Amniotic epithelial cell (primary cell): ENCODE data around the gene ITGB5.

Experiments used
- DNase-seq: peaks from one replicate; pipeline ENCODE4 v3.0.0-alpha.2; 2010; ENCODE audit warnings: low read depth

The ITGB5 gene, protein sequence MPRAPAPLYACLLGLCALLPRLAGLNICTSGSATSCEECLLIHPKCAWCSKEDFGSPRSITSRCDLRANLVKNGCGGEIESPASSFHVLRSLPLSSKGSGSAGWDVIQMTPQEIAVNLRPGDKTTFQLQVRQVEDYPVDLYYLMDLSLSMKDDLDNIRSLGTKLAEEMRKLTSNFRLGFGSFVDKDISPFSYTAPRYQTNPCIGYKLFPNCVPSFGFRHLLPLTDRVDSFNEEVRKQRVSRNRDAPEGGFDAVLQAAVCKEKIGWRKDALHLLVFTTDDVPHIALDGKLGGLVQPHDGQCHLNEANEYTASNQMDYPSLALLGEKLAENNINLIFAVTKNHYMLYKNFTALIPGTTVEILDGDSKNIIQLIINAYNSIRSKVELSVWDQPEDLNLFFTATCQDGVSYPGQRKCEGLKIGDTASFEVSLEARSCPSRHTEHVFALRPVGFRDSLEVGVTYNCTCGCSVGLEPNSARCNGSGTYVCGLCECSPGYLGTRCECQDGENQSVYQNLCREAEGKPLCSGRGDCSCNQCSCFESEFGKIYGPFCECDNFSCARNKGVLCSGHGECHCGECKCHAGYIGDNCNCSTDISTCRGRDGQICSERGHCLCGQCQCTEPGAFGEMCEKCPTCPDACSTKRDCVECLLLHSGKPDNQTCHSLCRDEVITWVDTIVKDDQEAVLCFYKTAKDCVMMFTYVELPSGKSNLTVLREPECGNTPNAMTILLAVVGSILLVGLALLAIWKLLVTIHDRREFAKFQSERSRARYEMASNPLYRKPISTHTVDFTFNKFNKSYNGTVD

GRCh38 chr3:124887177-124887931, at the start of gene ITGB5:
TSS of gene ITGB5 (minus strand) at chr3:124887365. CDS start at chr3:124887000, 365 bp downstream.
- DNase-seq: peak; percentile 80

GRCh38 chr3:124935794-124936542, 48.8 kb upstream of the ITGB5 start:
- DNase-seq: no peak

- no peak for DNase-seq
These were observed 48.1 kb upstream of the ITGB5 start for GRCh38 chr3:124935264-124935663.

GRCh38 chr3:124934577-124934976, 47.4 kb upstream of the ITGB5 start, which contains the start of gene MUC13:
TSS of gene MUC13 (minus strand) at chr3:124934751. CDS start at chr3:124934712, 39 bp downstream.
- no peak for DNase-seq

- DNase-seq: peak; percentile 64
These were observed 41.4 kb upstream of the ITGB5 start for GRCh38 chr3:124928333-124929202.

DNA sequence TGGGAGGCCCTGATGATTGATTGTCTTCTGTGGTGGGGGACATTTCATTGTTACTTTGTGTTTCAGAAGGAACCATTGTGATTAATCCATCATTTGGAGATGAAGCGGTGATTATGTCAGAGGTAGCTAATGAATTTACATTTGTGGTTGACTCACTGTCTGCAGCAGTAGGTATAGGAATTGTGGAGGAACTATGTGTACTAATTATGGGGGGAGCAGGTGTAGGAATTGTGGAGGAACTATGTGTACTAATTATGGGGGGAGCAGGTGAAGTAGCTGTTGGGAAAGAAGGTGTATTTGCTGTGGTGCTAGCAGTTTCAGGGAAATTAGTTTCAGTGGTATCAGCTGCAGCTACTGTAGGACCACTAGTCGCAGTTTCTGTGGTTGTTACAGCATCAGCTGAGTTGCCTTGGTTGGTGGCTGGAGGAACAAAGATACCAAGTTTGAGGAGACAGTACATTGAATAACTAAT, 40.4 kb upstream of the ITGB5 start:
- DNase-seq: no peak

DNA sequence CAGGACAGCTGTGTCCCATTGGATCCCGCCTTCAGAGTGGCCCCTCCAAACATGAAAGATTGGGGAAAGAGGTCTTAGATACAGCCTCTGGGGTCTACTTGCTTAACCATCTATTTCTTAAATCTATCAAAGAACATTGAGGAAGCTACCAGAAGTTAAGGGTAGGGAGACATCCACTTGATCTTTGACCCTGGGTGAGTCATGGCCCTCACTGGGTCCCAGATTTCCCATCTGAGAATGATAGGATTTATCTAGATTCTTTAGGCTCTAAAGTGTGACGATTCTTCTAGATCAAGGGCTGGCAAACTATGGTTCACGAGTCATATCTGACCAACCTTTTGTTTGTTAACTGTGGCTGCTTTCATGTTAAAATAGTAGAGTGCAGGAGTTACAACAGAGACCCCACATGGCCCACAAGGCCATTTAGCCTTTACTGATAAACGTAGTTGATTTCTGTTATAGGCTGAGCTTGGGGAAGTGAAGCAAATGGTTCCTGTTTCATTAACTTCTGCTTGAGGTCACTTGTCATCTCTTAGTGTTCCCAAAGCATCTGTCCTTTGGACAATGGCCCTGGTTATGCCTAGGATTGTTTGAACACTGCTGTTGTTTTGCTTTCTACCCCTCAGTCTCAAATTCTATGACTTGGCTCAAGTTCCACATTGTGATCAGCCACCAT, 39.4 kb upstream of the ITGB5 start:
- peak; percentile 19 for DNase-seq

DNA sequence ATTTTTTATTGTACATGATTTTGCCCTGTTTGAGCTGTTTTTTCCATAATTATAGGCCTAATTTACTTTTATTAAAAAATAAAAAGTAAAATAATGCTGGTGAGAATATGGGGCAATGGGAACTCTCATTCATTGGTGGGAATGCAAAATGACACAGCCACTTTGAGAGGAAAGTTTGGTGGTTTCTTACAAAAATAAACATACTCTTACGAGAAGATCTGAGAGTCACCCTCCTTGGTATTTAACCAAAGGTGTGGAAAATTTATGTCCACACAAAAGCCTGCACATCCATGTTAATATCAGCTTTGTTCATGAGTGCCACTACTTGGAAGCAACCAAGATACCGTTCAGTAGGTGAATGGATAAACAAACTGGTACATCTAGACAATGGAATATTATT, 37.6 kb upstream of the ITGB5 start:
- DNase-seq: no peak

DNA sequence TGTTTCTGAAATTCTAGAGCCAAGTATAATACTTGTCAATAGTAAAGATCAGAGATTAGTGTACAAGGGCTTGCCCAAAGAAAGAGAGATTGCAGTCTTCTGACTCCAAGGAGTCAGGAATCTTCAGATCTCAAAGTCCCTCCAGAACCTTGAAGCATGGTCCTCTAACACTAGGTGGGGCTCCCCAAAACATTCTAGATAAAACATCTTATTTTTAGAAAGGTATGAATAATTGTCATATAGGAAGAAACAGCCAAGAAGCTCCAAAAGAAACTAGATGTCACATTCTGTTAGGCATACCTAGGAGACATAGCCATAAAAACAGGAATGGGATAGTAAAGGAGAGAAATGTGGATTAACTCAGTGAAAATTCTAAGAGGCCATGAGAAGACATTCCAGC, 36.7 kb upstream of the ITGB5 start:
- no peak for DNase-seq

DNA sequence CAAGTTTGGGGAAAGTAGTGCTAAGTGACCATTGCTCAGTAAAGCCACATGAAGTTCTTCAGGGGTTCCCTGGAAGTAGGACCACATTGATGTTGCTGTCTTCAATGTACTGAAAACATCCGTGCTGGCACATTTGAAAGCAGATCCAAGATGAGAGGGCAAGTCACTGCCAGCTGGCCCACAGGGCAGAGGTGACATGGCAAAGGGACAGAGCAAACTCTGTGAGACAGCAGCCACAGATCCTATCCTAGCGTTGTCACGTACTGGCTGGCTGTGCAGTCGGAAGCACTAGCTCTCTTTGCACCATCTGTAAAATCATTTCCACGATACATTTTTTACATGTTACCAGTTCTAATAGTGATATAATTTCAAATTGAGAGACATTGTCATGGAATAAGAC, 33.6 kb upstream of the ITGB5 start:
- DNase-seq: no peak

DNA sequence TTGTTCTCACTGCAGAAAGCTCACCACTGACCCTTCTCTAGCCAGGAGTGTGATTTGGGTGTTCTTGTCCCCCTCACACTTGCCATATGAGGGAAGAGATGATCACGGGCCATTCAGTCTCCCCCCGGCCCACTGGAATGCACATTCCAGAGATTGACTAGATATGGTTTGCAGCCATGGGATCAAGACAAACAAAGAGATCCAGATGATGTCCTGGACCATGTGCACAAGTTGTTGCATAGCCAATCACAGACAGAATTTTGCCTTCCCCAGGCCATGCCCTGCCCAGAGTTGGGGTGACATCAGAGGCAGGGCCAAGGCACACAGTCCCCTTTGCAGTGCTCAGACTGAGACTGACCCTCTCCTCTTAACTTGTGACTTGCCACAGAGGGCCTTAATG, 32.6 kb upstream of the ITGB5 start:
- peak; percentile 19 for DNase-seq

- no peak for DNase-seq
These were observed 31.4 kb upstream of the ITGB5 start for GRCh38 chr3:124918524-124918923.

DNA sequence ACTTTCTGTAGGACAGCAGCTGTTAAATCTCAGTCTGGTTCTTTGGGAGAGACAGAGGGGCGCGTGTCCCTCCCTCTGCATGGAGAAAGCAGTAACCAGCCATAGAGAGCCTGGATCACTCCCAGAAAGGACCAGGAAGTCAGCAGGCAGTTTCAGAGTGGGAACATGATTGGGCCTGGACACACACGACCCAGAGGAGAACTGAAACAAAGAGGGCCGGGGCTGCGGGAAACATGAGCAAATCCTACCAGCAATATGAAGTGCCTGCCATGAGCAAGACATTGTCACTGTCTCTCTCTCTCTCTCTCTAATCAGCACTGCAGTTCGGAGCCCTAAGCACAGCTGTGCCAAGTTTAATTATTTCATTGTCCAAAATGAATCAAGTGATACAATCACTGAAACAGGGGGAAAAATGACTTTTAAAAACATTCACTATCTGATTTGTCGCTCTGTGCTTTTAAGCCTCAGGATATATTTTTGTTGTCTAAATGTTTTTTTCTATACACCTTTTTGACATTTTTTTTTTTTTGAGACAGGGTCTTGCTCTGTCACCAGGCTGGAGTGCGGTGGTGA, 29.8 kb upstream of the ITGB5 start:
- DNase-seq: no peak

GRCh38 chr3:124915254-124915653, 28.1 kb upstream of the ITGB5 start:
- peak; percentile 42 for DNase-seq

GRCh38 chr3:124907957-124908356, 20.8 kb upstream of the ITGB5 start:
- DNase-seq: no peak

- DNase-seq: no peak
These were observed 17.8 kb upstream of the ITGB5 start for GRCh38 chr3:124904835-124905492.

GRCh38 chr3:124903896-124904834, 17.0 kb upstream of the ITGB5 start:
- no peak for DNase-seq
